HG03139 (cell line): Measurements from ENCODE around the gene KMT2E.

Experiments used
- ATAC-seq: cut with Tn5 transposase; IDR thresholded peaks from one replicate; pipeline ENCODE4 v1.9.1; 2021; ENCODE audit not compliant: unreplicated experiment

Gene KMT2E

GRCh38 chr7:105006367-105007136 lies 7.5 kb upstream of the KMT2E start:
- ATAC-seq, result no peak

GRCh38 chr7:105007298-105007697 lies 6.7 kb upstream of the KMT2E start:
- ATAC-seq, result no peak

- no peak for ATAC-seq
Observed at GRCh38 chr7:105009667-105010503, 4.1 kb upstream of the KMT2E start.

GRCh38 chr7:105010504-105011130 lies 3.4 kb upstream of the KMT2E start:
- ATAC-seq, result no peak

- no peak for ATAC-seq
Observed at GRCh38 chr7:105011141-105011830, 2.7 kb upstream of the KMT2E start.

GRCh38 chr7:105011831-105012502 lies 2.0 kb upstream of the KMT2E start:
- no peak for ATAC-seq

- ATAC-seq, result peak; percentile 72
Observed at GRCh38 chr7:105012503-105013220, 1.3 kb upstream of the KMT2E start.

- ATAC-seq, result peak; percentile 31
Observed at GRCh38 chr7:105013221-105013815, 687 bp upstream of the KMT2E start.

GRCh38 chr7:105014693-105015389 lies 836 bp downstream of the KMT2E start:
- no peak for ATAC-seq

GRCh38 chr7:105015390-105015965 lies 1.5 kb downstream of the KMT2E start:
- no peak for ATAC-seq

- ATAC-seq, result no peak
Observed at GRCh38 chr7:105016068-105016708, 2.2 kb downstream of the KMT2E start.

GRCh38 chr7:105016709-105017656 lies 3.0 kb downstream of the KMT2E start:
- ATAC-seq, result no peak

GRCh38 chr7:105017657-105018365 lies 3.8 kb downstream of the KMT2E start:
- no peak for ATAC-seq

- no peak for ATAC-seq
Observed at GRCh38 chr7:105019269-105019668, 5.3 kb downstream of the KMT2E start.

- no peak for ATAC-seq
Observed at GRCh38 chr7:105020926-105021325, 6.9 kb downstream of the KMT2E start.

- no peak for ATAC-seq
Observed at GRCh38 chr7:105021352-105021751, 7.3 kb downstream of the KMT2E start.
